Liver (tissue), 3 donors: ENCODE data around the gene ARCN1.

ENCODE experiments used
- CTCF ChIP-seq: fragments of 150-350 bp; IDR thresholded peaks from 2 replicates; pipeline ENCODE4 v1.5.1; 2017; ENCODE audit warnings: improper control_type of control experiment, low read depth, low read length; ENCODE audit not compliant: missing input control
- EGR1 ChIP-seq, 2 donors: IDR thresholded peaks; 2 replicates each; pipeline ENCODE4 v1.6.1; 2016 to 2018; ENCODE audit warnings: antibody characterized with exemption in 2 of 2, low read depth in 2 of 2
- FOXA1 ChIP-seq: IDR thresholded peaks from 2 replicates; pipeline ENCODE4 v1.6.1; 2016; ENCODE audit warnings: antibody characterized with exemption
- GABPA ChIP-seq, 2 donors: IDR thresholded peaks in 1 of 2; conservative IDR thresholded peaks in 1 of 2; 2 replicates each; pipeline ENCODE4 v1.6.1; 2016; ENCODE audit warnings: antibody characterized with exemption in 2 of 2, mild to moderate bottlenecking in 1 of 2, moderate library complexity in 1 of 2
- JUND ChIP-seq, 2 donors: IDR thresholded peaks; 2 replicates each; pipeline ENCODE4 v1.6.1; 2016; ENCODE audit warnings: antibody characterized with exemption in 2 of 2
- MAX ChIP-seq: IDR thresholded peaks from 2 replicates; pipeline ENCODE4 v1.6.1; 2016; ENCODE audit warnings: antibody characterized with exemption
- RAD21 ChIP-seq, 2 donors: IDR thresholded peaks; 2 replicates each; pipeline ENCODE4 v1.6.1; 2016; ENCODE audit warnings: antibody characterized with exemption in 2 of 2, mild to moderate bottlenecking in 2 of 2
- RXRA ChIP-seq, 2 donors: IDR thresholded peaks; 2 replicates each; pipeline ENCODE4 v1.6.1; 2017 to 2018; ENCODE audit warnings: antibody characterized with exemption in 2 of 2, mild to moderate bottlenecking in 1 of 2
- SP1 ChIP-seq: IDR thresholded peaks from 2 replicates; pipeline ENCODE4 v1.6.1; 2018; ENCODE audit warnings: antibody characterized with exemption, mild to moderate bottlenecking
- YY1 ChIP-seq: IDR thresholded peaks from 2 replicates; pipeline ENCODE4 v1.6.1; 2016; ENCODE audit warnings: antibody characterized with exemption, mild to moderate bottlenecking
- TF ChIP-seq, protein P1 (sequence below): IDR thresholded peaks from 2 replicates; pipeline ENCODE4 v1.6.1; 2016; ENCODE audit warnings: antibody characterized with exemption, mild to moderate bottlenecking
- TF ChIP-seq, protein P2 (sequence below): IDR thresholded peaks from 2 replicates; pipeline ENCODE4 v1.6.1; 2016; ENCODE audit warnings: antibody characterized with exemption
- TF ChIP-seq, protein P3 (sequence below): IDR thresholded peaks from 2 replicates; pipeline ENCODE4 v1.6.1; 2016; ENCODE audit warnings: antibody characterized with exemption
- donor health status: healthy.
- donor health status: healthy.

DNA sequence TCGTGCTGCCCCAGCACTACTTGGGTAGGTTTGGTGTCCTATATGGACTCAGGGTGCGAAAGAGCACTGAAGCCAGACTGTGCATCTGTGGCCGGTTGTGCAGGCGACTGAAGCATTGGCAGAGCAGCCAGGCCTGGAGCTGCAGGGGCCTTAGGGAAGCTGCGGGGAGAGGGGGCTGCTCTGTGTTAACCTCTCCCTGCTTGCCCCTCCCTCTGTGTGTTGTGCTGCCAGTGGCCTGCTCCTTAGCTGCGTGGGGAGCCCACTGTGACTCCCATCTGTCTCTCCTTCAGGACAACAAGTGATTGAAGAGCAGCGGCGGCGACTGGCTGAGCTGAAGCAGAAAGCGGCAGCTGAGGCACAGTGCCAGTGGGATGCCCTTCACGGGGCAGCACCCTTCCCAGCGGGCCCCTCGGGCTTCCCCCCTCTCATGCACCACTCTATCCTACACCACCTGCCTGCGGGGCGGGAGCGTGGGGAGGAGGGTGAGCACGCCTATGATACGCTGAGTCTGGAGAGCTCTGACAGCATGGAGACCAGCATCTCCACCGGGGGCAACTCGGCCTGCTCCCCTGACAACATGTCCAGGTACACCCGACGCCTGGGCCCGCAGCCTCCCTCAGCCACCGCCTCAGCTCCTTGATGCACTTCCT lies 73.0 kb downstream of the ARCN1 start:
- TF ChIP-seq CTCF (no peak), FOXA1 (no peak), GABPA (IDR thresholded peaks at IDR 0.05 in 1 of 2, conservative IDR thresholded peaks at IDR 0.05 in 1 of 2) (no peak), YY1 (no peak), RXRA (IDR thresholded peaks at IDR 0.05) (no peak), SP1 (no peak), RAD21 (IDR thresholded peaks at IDR 0.05) (no peak), MAX (no peak), EGR1 (IDR thresholded peaks at IDR 0.05; ENCODE audit: low read depth in 2 of 2) (no peak), JUND (IDR thresholded peaks at IDR 0.05) (no peak)
- TF ChIP-seq, protein P1, sequence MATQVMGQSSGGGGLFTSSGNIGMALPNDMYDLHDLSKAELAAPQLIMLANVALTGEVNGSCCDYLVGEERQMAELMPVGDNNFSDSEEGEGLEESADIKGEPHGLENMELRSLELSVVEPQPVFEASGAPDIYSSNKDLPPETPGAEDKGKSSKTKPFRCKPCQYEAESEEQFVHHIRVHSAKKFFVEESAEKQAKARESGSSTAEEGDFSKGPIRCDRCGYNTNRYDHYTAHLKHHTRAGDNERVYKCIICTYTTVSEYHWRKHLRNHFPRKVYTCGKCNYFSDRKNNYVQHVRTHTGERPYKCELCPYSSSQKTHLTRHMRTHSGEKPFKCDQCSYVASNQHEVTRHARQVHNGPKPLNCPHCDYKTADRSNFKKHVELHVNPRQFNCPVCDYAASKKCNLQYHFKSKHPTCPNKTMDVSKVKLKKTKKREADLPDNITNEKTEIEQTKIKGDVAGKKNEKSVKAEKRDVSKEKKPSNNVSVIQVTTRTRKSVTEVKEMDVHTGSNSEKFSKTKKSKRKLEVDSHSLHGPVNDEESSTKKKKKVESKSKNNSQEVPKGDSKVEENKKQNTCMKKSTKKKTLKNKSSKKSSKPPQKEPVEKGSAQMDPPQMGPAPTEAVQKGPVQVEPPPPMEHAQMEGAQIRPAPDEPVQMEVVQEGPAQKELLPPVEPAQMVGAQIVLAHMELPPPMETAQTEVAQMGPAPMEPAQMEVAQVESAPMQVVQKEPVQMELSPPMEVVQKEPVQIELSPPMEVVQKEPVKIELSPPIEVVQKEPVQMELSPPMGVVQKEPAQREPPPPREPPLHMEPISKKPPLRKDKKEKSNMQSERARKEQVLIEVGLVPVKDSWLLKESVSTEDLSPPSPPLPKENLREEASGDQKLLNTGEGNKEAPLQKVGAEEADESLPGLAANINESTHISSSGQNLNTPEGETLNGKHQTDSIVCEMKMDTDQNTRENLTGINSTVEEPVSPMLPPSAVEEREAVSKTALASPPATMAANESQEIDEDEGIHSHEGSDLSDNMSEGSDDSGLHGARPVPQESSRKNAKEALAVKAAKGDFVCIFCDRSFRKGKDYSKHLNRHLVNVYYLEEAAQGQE: no peak
- TF ChIP-seq, protein P2, sequence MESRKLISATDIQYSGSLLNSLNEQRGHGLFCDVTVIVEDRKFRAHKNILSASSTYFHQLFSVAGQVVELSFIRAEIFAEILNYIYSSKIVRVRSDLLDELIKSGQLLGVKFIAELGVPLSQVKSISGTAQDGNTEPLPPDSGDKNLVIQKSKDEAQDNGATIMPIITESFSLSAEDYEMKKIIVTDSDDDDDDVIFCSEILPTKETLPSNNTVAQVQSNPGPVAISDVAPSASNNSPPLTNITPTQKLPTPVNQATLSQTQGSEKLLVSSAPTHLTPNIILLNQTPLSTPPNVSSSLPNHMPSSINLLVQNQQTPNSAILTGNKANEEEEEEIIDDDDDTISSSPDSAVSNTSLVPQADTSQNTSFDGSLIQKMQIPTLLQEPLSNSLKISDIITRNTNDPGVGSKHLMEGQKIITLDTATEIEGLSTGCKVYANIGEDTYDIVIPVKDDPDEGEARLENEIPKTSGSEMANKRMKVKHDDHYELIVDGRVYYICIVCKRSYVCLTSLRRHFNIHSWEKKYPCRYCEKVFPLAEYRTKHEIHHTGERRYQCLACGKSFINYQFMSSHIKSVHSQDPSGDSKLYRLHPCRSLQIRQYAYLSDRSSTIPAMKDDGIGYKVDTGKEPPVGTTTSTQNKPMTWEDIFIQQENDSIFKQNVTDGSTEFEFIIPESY: no peak
- TF ChIP-seq, protein P3, sequence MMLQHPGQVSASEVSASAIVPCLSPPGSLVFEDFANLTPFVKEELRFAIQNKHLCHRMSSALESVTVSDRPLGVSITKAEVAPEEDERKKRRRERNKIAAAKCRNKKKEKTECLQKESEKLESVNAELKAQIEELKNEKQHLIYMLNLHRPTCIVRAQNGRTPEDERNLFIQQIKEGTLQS: no peak
